GM12891 (cell line): Measurements from ENCODE around the gene PSPN.
"Not testable (repeated sequence)": the region's sequence is repeated elsewhere in the genome, so short reads cannot be mapped to it uniquely, and the experiment has no call there.

Experiments
- DNase-seq: peaks from one replicate; pipeline ENCODE4 v3.0.0; 2011; ENCODE audit warnings: low spot score; ENCODE audit not compliant: insufficient read length
- FAIRE-seq: peaks from 2 replicates; lab custom pipeline; 2011; peaks lifted over from hg19 to GRCh38; lab: Jason Lieb, UNC
- PAX5 ChIP-seq: IDR thresholded peaks from 2 replicates; pipeline ENCODE4 v1.6.1; 2011; ENCODE audit warnings: low read length, moderate library complexity, mild to moderate bottlenecking; ENCODE audit not compliant: insufficient read depth, severe bottlenecking
- POLR2A ChIP-seq: IDR thresholded peaks from 2 replicates; pipeline ENCODE4 v1.6.1; 2011; ENCODE audit warnings: low read depth, low read length, control low read depth
- POLR2AphosphoS5 ChIP-seq: IDR thresholded peaks from 2 replicates; pipeline ENCODE4 v1.6.1; 2011; ENCODE audit warnings: low read depth, low read length, control low read depth
- POU2F2 ChIP-seq: IDR thresholded peaks from 2 replicates; pipeline ENCODE4 v1.6.1; 2011; ENCODE audit warnings: low read depth, mild to moderate bottlenecking, control low read depth, low read length, moderate library complexity
- SPI1 ChIP-seq: IDR thresholded peaks from 2 replicates; pipeline ENCODE4 v1.6.1; 2011; ENCODE audit warnings: low read depth, low read length, control low read depth
- TAF1 ChIP-seq: IDR thresholded peaks from 2 replicates; pipeline ENCODE4 v1.6.1; 2011; ENCODE audit warnings: low read depth, low read length, control low read depth

Gene PSPN

DNA sequence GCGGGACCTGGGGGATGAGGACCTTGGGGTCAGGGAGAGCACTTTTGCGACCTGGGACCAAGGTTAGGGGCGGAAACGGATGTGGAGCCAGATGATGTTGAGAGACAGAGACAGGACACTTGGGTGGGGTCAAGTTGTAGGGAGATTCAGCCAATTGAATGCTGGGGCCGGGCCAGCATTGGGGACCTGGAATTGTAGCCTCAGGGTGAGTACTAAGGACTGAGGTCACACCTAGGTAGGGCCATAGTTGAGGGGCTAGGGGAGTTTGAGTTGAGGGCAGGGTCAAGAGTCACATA is 2.0 kb downstream of the PSPN start:
- TF ChIP-seq POU2F2: no peak
- TF ChIP-seq POLR2AphosphoS5: no peak
- FAIRE-seq (no peak), DNase-seq (no peak)

DNA sequence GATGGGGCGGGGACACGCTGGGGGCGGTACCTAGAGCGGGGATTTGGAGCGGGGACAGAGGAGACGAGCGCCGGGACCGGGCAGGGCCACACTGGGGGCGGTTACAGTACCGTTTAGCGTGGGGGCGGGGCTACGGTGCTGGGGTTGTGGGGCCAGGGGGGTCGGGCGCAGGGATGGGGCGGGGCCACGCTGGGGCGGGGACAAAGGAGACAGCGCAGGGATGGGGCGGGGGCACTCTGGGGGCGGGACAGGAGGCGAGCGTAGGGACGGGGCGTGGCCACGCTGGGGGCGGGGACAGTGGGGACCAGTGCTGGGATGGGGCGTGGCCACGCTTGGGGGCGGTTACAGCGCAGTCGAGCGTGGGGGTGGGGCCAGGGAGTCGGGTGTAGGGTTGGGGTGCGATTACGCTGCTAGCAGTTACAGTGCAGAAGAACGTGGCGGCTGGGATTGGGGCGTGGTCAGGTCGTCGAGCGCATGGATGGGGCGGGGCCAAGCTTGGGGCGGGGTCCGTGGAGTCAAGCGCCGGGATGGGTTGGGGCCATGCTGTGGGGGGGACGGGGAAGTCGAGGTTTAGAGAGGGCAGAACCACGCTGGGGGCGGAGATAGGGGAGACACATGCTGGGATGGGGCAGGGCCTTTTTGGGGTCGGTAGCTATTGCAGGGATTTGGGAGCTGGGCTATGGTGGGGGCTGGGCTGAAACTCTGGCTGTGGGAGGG is 2.5 kb downstream of the PSPN start:
- TF ChIP-seq POU2F2 (no peak), POLR2AphosphoS5 (no peak), SPI1 (no peak), TAF1 (no peak)
- FAIRE-seq: peak; percentile 100

GRCh38 chr19:6372594-6373095 is 3.1 kb downstream of the PSPN start, which contains the start of gene ALKBH7:
TSS of gene ALKBH7 (plus strand) at chr19:6372794. CDS start at chr19:6372821, 27 bp downstream.
- DNase-seq (peak; percentile 94), FAIRE-seq (no peak)
- TF ChIP-seq POU2F2 (no peak), TAF1 (peak; percentile 41; the same call in 1 of the 2 replicates)

More for the DNA sequence above, 2.5 kb downstream of the PSPN start:
- DNase-seq: peak; percentile 92

DNA sequence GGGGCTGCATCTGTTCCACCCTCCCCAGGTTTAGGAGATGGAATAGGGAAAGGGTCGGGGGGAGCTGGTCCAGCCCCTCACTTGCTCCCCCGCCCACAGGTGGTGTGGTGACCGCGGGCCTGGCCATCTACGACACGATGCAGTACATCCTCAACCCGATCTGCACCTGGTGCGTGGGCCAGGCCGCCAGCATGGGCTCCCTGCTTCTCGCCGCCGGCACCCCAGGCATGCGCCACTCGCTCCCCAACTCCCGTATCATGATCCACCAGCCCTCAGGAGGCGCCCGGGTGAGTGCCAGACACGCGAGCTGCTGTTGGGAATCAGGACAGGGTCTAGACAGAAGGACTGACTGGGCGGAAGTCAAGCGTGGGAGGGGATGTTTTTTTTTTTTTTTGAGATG is 11.4 kb downstream of the PSPN start:
- FAIRE-seq (no peak), DNase-seq (no peak)
- TF ChIP-seq PAX5 (no peak), TAF1 (no peak), POU2F2 (no peak), POLR2A (no peak), POLR2AphosphoS5 (no peak), SPI1 (no peak)

- FAIRE-seq: peak; percentile 66
- no peak for DNase-seq
- TF ChIP-seq POU2F2: no peak
- TF ChIP-seq POLR2AphosphoS5: no peak
- no peak for TF ChIP-seq TAF1
- TF ChIP-seq POLR2A: no peak
- no peak for TF ChIP-seq PAX5
- no peak for TF ChIP-seq SPI1
These were observed 13.4 kb downstream of the PSPN start for GRCh38 chr19:6362351-6362801.

- TF ChIP-seq POLR2A (no peak), TAF1 (no peak), POU2F2 (no peak), POLR2AphosphoS5 (no peak), SPI1 (no peak), PAX5 (no peak)
- FAIRE-seq (no peak), DNase-seq (no peak)
These were observed 13.7 kb downstream of the PSPN start for GRCh38 chr19:6362027-6362350.

- not testable (repeated sequence) for DNase-seq, FAIRE-seq
These were observed 14.9 kb downstream of the PSPN start for GRCh38 chr19:6360857-6361216.

DNA sequence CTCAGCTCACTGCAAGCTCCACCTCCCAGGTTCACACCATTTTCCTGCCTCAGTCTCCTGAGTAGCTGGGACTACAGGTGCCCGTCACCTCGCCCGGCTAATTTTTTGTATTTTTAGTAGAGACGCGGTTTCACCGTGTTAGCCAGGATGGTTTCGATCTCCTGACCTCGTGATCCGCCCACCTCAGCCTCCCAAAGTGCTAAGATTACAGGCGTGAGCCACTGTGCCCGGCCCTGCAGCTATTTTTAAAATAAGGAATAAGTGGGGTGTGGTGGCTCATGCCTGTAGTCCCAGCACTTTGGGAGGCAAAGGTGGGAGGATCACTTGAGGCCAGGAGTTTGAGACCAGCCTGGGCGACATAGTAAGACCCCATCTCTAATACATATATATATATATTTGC is 15.3 kb downstream of the PSPN start:
- not testable (repeated sequence) for FAIRE-seq, DNase-seq

- no peak for DNase-seq
- no peak for FAIRE-seq
- TF ChIP-seq POLR2AphosphoS5 (no peak), TAF1 (no peak), PAX5 (no peak), POLR2A (no peak), SPI1 (no peak), POU2F2 (no peak)
These were observed 16.0 kb downstream of the PSPN start for GRCh38 chr19:6359568-6360341.

GRCh38 chr19:6358003-6358402 is 17.7 kb downstream of the PSPN start:
- FAIRE-seq (no peak), DNase-seq (no peak)
- no peak for TF ChIP-seq POU2F2
- TF ChIP-seq SPI1: no peak
- TF ChIP-seq TAF1: no peak
- no peak for TF ChIP-seq PAX5
- no peak for TF ChIP-seq POLR2A
- no peak for TF ChIP-seq POLR2AphosphoS5
